HepG2 (cell line): ENCODE results near the gene CPS1. TPM values are rescaled to one million over a fixed set of nuclear protein-coding genes. Genes with fewer than 3 reads are reported as not detected.

ENCODE experiments used
- ATAC-seq: fragments of 200-7000 bp; cut with Tn5 transposase; 3 replicates; pipeline ENCODE4 v1.9.1; 2020; ENCODE audit warnings: mild to moderate bottlenecking, moderate library complexity
- Bru-seq: library from RNA; stranded (reverse); fragments of 400-500 nt; gene quantifications from one replicate; lab custom pipeline; 2021; lab: Mats Ljungman, UMichigan
- BruChase-seq, 2 experiments: library from RNA; stranded (reverse); fragments of 400-500 nt; gene quantifications; one replicate each; lab custom pipeline; 2021; lab: Mats Ljungman, UMichigan
- BruUV-seq: library from RNA; stranded (reverse); fragments of 400-500 nt; replicated peaks from 2 replicates; lab custom pipeline; 2021; lab: Mats Ljungman, UMichigan
- CTCF ChIA-PET: fragments of 300-600 bp; formaldehyde crosslinking; extraction: SDS; loops from one replicate; lab custom pipeline; 2021; ENCODE audit warnings: low total read pairs, inconsistent platforms, low intra/inter-chr PET ratio; lab: Yijun Ruan, JAX
- POLR2A ChIA-PET: fragments of 350-600 bp; sonication (Branson Sonifier 250); formaldehyde crosslinking; loops from one replicate; lab custom pipeline; 2020; ENCODE audit warnings: antibody characterized with exemption, inconsistent platforms; lab: Yijun Ruan, JAX
- DNase-seq: peaks from one replicate; pipeline ENCODE4 v3.0.0-alpha.2; 2015; ENCODE audit warnings: low spot score
- FAIRE-seq: peaks from 3 replicates; lab custom pipeline; 2011; peaks lifted over from hg19 to GRCh38; lab: Jason Lieb, UNC
- H2AFZ ChIP-seq: one replicate; pipeline ENCODE4 v1.6.1; 2011; ENCODE audit warnings: low read length, inconsistent platforms
- H3K27ac ChIP-seq: fragments of 300-600 bp; 3 replicates; pipeline ENCODE4 v1.8.0; 2011; ENCODE audit warnings: mixed run types, mild to moderate bottlenecking, mixed read lengths, low read length, inconsistent platforms; ENCODE audit not compliant: insufficient read depth; ENCODE audit errors: extremely low read length
- H3K27me3 ChIP-seq, 2 experiments: fragments of 200-600 bp in 1 of 2; 2 replicates in 1 of 2; 3 replicates in 1 of 2; pipeline versions ENCODE4 v1.6.0 to v1.8.0; 2011; ENCODE audit warnings: low read length in 2 of 2, mild to moderate bottlenecking in 2 of 2, moderate library complexity in 2 of 2, inconsistent platforms in 1 of 2; ENCODE audit not compliant: insufficient read depth in 2 of 2, control insufficient read depth in 1 of 2
- H3K36me3 ChIP-seq, 2 experiments: fragments of 200-600 bp in 1 of 2; replicated peaks in 1 of 2; 2 replicates in 1 of 2; 3 replicates in 1 of 2; pipeline versions ENCODE4 v1.5.1 to v1.8.0; 2011; ENCODE audit warnings: low read length in 2 of 2, inconsistent platforms in 1 of 2; ENCODE audit not compliant: insufficient read depth in 2 of 2, control insufficient read depth in 1 of 2
- H3K4me1 ChIP-seq: 2 replicates; pipeline ENCODE4 v1.5.1; 2012; ENCODE audit warnings: low read length, inconsistent platforms; ENCODE audit not compliant: insufficient read depth
- H3K4me2 ChIP-seq: 2 replicates; pipeline ENCODE4 v1.6.0; 2011; ENCODE audit warnings: low read depth, low read length, inconsistent platforms
- H3K4me3 ChIP-seq, 3 experiments: fragments of 200-600 bp in 1 of 3; sonication (generic), shearing (Covaris generic) in 1 of 3; replicated peaks in 1 of 3; 2 replicates each; pipeline ENCODE4 v1.5.1; 2011 to 2016; ENCODE audit warnings: low read length in 3 of 3, inconsistent platforms in 2 of 3, low read depth in 2 of 3, mild to moderate bottlenecking in 2 of 3, control low read depth in 1 of 3, mixed read lengths in 1 of 3; ENCODE audit not compliant: insufficient read depth in 1 of 3
- H3K79me2 ChIP-seq: one replicate; pipeline ENCODE4 v1.6.1; 2011; ENCODE audit warnings: low read length, inconsistent platforms; ENCODE audit not compliant: insufficient read depth
- H3K9ac ChIP-seq: 2 replicates; pipeline ENCODE4 v1.6.0; 2011; ENCODE audit warnings: mild to moderate bottlenecking, low read depth, low read length, inconsistent platforms; ENCODE audit not compliant: insufficient read depth
- H3K9me3 ChIP-seq: 2 replicates; pipeline ENCODE4 v1.5.1; 2012; ENCODE audit warnings: mild to moderate bottlenecking, low read length
- H4K20me1 ChIP-seq: 2 replicates; pipeline ENCODE4 v1.6.0; 2011; ENCODE audit warnings: inconsistent platforms, mild to moderate bottlenecking, low read length, moderate library complexity; ENCODE audit not compliant: insufficient read depth
- HMGXB3 ChIP-seq: sonication (generic); formaldehyde crosslinking; IDR thresholded peaks from 2 replicates; pipeline ENCODE4 v1.4.0; 2020; ENCODE audit warnings: missing genetic modification reagents, borderline replicate concordance
- KDM4B ChIP-seq: sonication (generic); formaldehyde crosslinking; IDR thresholded peaks from 2 replicates; pipeline ENCODE4 v1.4.0; 2020; ENCODE audit warnings: missing genetic modification reagents
- ZNF251 ChIP-seq: sonication (generic); formaldehyde crosslinking; IDR thresholded peaks from 2 replicates; pipeline ENCODE4 v1.9.0; 2021; ENCODE audit warnings: mild to moderate bottlenecking, missing genetic modification reagents
- ZNF431 ChIP-seq: sonication (generic); formaldehyde crosslinking; IDR thresholded peaks from 2 replicates; pipeline ENCODE4 v1.9.0; 2022; ENCODE audit warnings: missing genetic modification reagents, low read depth, mild to moderate bottlenecking, borderline replicate concordance
- WGBS: methylation state at CpG from one replicate; pipeline ENCODE4 v1.1.6; 2017; ENCODE audit warnings: low lambda C conversion rate; 5-methylcytosine and 5-hydroxymethylcytosine counted together
- in situ Hi-C: cut with HindIII; loops from 2 replicates; pipeline ENCODE4 v1.10.0; 2017; ENCODE audit warnings: low pct_unique_long_range_greater_than_20kb; ENCODE audit not compliant: extremely low pct_ligation_motif_present
- intact Hi-C: fragments of 100-400 bp; cut with micrococcal nuclease; formaldehyde crosslinking; loops from one replicate; pipeline ENCODE4 v1.10.0; 2022; ENCODE audit not compliant: unreplicated experiment
- long read RNA-seq, 2 experiments: library from RNA in 1 of 2; library from polyadenylated mRNA in 1 of 2; stranded (forward) in 1 of 2; unstranded in 1 of 2; transcript quantifications; one replicate each; pipeline ENCODE4 v2.0.0, GENCODE V29; 2019 to 2022
- polyA minus RNA-seq, 3 experiments: library from RNA; depleted of rRNA, polyadenylated mRNA; stranded (reverse); fragments of >200 nt; gene quantifications; 2 replicates each; pipeline ENCODE4 v1.2.3, GENCODE V29; 2011; ENCODE audit warnings: low replicate concordance in 1 of 3
- polyA plus RNA-seq, 8 experiments: library from polyadenylated mRNA; depleted of rRNA in 3 of 8; stranded (reverse) in 7 of 8; unstranded in 1 of 8; fragments of >200 nt; fragmentation: Illumina TruSeq in 4 of 8; extraction: Trizol in 4 of 8; gene quantifications; 2 replicates each; pipeline versions ENCODE4 v1.2.1 to v1.2.3, GENCODE V29; 2011 to 2016; ENCODE audit warnings: low read depth in 4 of 8, missing spikeins in 1 of 8, mixed read lengths in 1 of 8; ENCODE audit not compliant: insufficient read depth in 1 of 8
- total RNA-seq, 5 experiments: library from RNA; depleted of rRNA; stranded (reverse); fragments of >200 nt; fragmentation: Illumina TruSeq; extraction: Trizol; gene quantifications; 2 replicates each; pipeline ENCODE4 v1.2.3, GENCODE V29; 2016; ENCODE audit warnings: low read depth in 1 of 5

CPS1 gene
- 44.9 and 51.7 TPM in 2 replicates for total RNA-seq (2016; rRNA removed; fragmentation: Illumina TruSeq; extraction: Trizol)
- total RNA-seq (2016; cell fraction: cytosol; rRNA removed; fragmentation: Illumina TruSeq; extraction: Trizol; ENCODE audit: low read depth), result 4.5 and 7.1 TPM in 2 replicates
- 42.6 and 49.0 TPM in 2 replicates for total RNA-seq (2016; cell fraction: insoluble cytoplasmic fraction; rRNA removed; fragmentation: Illumina TruSeq; extraction: Trizol)
- total RNA-seq (2016; cell fraction: membrane; rRNA removed; fragmentation: Illumina TruSeq; extraction: Trizol), result 22.1 and 24.3 TPM in 2 replicates
- 47.7 and 52.3 TPM in 2 replicates for total RNA-seq (2016; cell fraction: nucleus; rRNA removed; fragmentation: Illumina TruSeq; extraction: Trizol)
- polyA plus RNA-seq (2011; rRNA removed), result 17.6 and 24.4 TPM in 2 replicates
- polyA plus RNA-seq (2011; cell fraction: cytosol; rRNA removed), result 16.5 and 18.6 TPM in 2 replicates
- polyA plus RNA-seq (2011; cell fraction: nucleus; rRNA removed), result 16.9 and 18.9 TPM in 2 replicates
- 13.0 and 24.2 TPM in 2 replicates for polyA plus RNA-seq (2012)
- 1.3 and 1.4 TPM in 2 replicates for polyA plus RNA-seq (2016; cell fraction: cytosol; fragmentation: Illumina TruSeq; extraction: Trizol; ENCODE audit: low read depth)
- 22.9 and 25.1 TPM in 2 replicates for polyA plus RNA-seq (2016; cell fraction: insoluble cytoplasmic fraction; fragmentation: Illumina TruSeq; extraction: Trizol; ENCODE audit: low read depth)
- 7.7 and 8.8 TPM in 2 replicates for polyA plus RNA-seq (2016; cell fraction: membrane; fragmentation: Illumina TruSeq; extraction: Trizol; ENCODE audit: low read depth)
- polyA plus RNA-seq (2016; cell fraction: nucleus; fragmentation: Illumina TruSeq; extraction: Trizol; ENCODE audit: insufficient read depth, low read depth), result 28.4 and 30.6 TPM in 2 replicates
- polyA minus RNA-seq (2011; rRNA and poly(A)+ RNA removed; ENCODE audit: low replicate concordance), result 49.7 and 1,370 TPM in 2 replicates
- polyA minus RNA-seq (2011; cell fraction: cytosol; rRNA and poly(A)+ RNA removed), result 44.2 and 46.4 TPM in 2 replicates
- 89.2 and 97.7 TPM in 2 replicates for polyA minus RNA-seq (2011; cell fraction: nucleus; rRNA and poly(A)+ RNA removed)
- percentile 46 among the genes with signal in this experiment for Bru-seq, nascent RNA
- percentile 42 among the genes with signal in this experiment for BruChase-seq, experiment 1, labeled RNA remaining after a 6-hour chase
- percentile 42 among the genes with signal in this experiment for BruChase-seq, experiment 2, labeled RNA remaining after a 2-hour chase
- long read RNA-seq, experiment 1, partial matches to known transcripts, result 2 of 5 reads
- long read RNA-seq, experiment 1, other reads (novel, unspliced or antisense), result 3 of 5 reads
- long read RNA-seq, experiment 2, partial matches to known transcripts, result 10 of 14 reads
- long read RNA-seq, experiment 2, other reads (novel, unspliced or antisense), result 4 of 14 reads

DNA sequence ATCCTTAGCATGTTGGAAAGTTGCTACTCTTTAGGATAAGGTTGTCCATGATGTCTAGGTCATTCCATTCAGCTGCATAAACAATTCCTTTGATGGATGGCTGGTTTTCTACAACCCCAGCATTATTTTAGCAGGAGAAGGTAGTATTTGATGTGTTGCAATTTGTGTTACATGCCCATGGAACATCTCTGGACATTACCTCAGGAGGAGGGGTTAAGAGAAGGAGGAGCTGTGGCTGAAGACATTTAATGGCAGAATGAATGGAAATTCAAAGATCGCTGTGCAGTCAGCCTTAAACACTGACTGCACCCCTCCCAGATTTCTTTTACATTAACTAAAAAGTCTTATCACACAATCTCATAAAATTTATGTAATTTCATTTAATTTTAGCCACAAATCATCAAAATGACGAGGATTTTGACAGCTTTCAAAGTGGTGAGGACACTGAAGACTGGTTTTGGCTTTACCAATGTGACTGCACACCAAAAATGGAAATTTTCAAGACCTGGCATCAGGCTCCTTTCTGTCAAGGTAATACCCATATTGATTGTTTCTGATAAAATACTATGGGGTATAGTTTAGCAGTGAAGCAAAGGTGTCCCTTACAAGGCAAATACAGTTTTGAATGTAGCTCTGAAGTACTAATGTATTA is at the start of gene CPS1:
Gene CPS1 (plus strand): TSS at position 271 of the 652 bp plus-strand sequence. CDS start 135 bp downstream, at position 406.
- Histone ChIP-seq H2AFZ (no peak within 1 kb of the TSS), H3K4me2 (no peak within 1 kb of the TSS), H3K9me3 (no peaks in the 10 kb centered on the region), H3K9ac (no peak within 1 kb of the TSS), H3K36me3 (no peaks in the 10 kb centered on the region), H3K27ac (no peak within 1 kb of the TSS), H3K79me2 (no peaks in the 10 kb centered on the region), H3K27me3 (no peaks in the 10 kb centered on the region), H3K4me3 (no peak within 1 kb of the TSS), H4K20me1 (no peaks in the 10 kb centered on the region), H3K4me1 (no peaks in the 10 kb centered on the region)
- DNase-seq (no peak), FAIRE-seq (no peak), ATAC-seq (no peak)
- TF ChIP-seq ZNF431 (no peak), HMGXB3 (no peak), KDM4B (CRISPR knock-in tag) (no peak), ZNF251 (no peak)
- ChIA-PET POLR2A (no interaction called here), CTCF (no interaction called here)
- in situ Hi-C loops, result no loop called here
- no TSS peak for BruUV-seq
- WGBS, result 94% methylated on average over 2 of the region's 2 CpGs
- intact Hi-C loops, result no loop called here
